GM21360 (cell line): ENCODE measurements around the gene CBFA2T3.

Experiments
- ATAC-seq: cut with Tn5 transposase; IDR thresholded peaks from one replicate; pipeline ENCODE4 v1.9.1; 2021; ENCODE audit warnings: mild to moderate bottlenecking, moderate library complexity; ENCODE audit not compliant: unreplicated experiment

The CBFA2T3 gene

GRCh38 chr16:88826070-88826840 is 150.8 kb downstream of the CBFA2T3 start:
- ATAC-seq, result no peak

GRCh38 chr16:88825146-88825545 is 151.9 kb downstream of the CBFA2T3 start:
- ATAC-seq, result no peak
